Muscle layer of duodenum (tissue), 2 donors: ENCODE results near the gene GHRH.
A peak's percentile ranks its signal among the peaks of the same experiment; 100 is the strongest.

Experiments
- H3K27ac ChIP-seq: one replicate; pipeline ENCODE4 v1.7.0; 2013; ENCODE audit warnings: mild to moderate bottlenecking, low read length
- H3K27me3 ChIP-seq: one replicate; pipeline ENCODE4 v1.7.0; 2013; ENCODE audit warnings: low read depth, mild to moderate bottlenecking, control low read depth, low read length
- H3K36me3 ChIP-seq, 2 donors: one replicate each; pipeline ENCODE4 v1.7.0; 2013; ENCODE audit warnings: low read length in 2 of 2, control low read depth in 1 of 2, mild to moderate bottlenecking in 1 of 2; ENCODE audit not compliant: insufficient read depth in 2 of 2, control insufficient read depth in 1 of 2
- H3K4me1 ChIP-seq, 2 donors: one replicate each; pipeline ENCODE4 v1.7.0; 2013; ENCODE audit warnings: low read length in 2 of 2, mild to moderate bottlenecking in 2 of 2, control low read depth in 1 of 2, moderate library complexity in 1 of 2; ENCODE audit not compliant: insufficient read depth in 2 of 2, control insufficient read depth in 1 of 2
- H3K4me3 ChIP-seq, 2 donors: one replicate each; pipeline ENCODE4 v1.7.0; 2013; ENCODE audit warnings: low read length in 2 of 2, low read depth in 1 of 2, mild to moderate bottlenecking in 1 of 2
- H3K9me3 ChIP-seq, 2 donors: one replicate each; pipeline ENCODE4 v1.7.0; 2013; ENCODE audit warnings: low read length in 2 of 2, control low read depth in 1 of 2, mild to moderate bottlenecking in 1 of 2; ENCODE audit not compliant: control insufficient read depth in 1 of 2
- donor health status: healthy.

The GHRH gene

GRCh38 chr20:37299718-37300528 lies 38.3 kb upstream of the GHRH start:
- H3K9me3 ChIP-seq, result no peaks in the 10 kb centered on the region
- no peak overlapping the region for H3K4me3 ChIP-seq
- no peak overlapping the region for H3K27ac ChIP-seq
- peaks cover 13 to 20% of the 10 kb centered on the region in 2 donors for H3K36me3 ChIP-seq
- peaks cover 22 to 38% of the 10 kb centered on the region in 2 donors for H3K4me1 ChIP-seq
- no peaks in the 10 kb centered on the region for H3K27me3 ChIP-seq

DNA sequence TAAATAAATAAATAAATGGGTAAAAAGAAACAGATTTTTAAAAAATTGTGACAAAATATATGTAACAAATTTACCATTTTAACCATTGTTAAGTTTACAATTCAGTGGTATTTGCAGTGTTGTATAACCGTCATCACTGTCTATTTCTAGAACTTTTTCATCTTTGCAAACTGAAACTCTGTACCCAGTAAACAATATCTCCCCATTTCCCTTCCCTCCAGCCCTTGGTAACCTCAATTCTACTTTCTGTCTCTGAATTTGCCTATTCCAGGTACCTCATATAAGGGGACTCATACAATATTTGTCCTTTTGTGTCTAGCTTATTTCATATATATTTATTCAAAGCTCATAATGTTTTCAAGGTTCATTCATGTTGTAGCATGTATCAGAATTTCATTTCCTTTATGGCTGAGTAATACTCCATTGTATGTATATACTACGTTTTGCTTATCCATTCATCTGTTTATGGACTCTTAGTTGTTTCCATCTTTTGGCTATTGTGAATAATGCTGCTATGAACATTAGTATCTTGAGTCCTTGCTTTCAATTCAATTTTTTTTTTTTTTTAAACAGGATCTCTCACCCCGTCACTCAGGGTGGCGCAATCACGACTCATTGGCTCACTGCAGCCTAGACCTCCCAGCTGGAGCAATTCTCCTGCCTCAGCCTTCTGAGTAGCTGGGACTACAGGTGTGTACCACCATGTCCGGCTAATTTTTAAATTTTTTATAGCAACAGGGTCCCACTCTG lies 36.8 kb upstream of the GHRH start:
- H3K27me3 ChIP-seq, result no peaks in the 10 kb centered on the region
- peaks cover 13 to 16% of the 10 kb centered on the region in 2 donors for H3K36me3 ChIP-seq
- H3K4me3 ChIP-seq, result no peak overlapping the region
- no peak overlapping the region for H3K27ac ChIP-seq
- H3K9me3 ChIP-seq, result no peaks in the 10 kb centered on the region
- H3K4me1 ChIP-seq, result peaks cover 31 to 50% of the 10 kb centered on the region in 2 donors

- H3K4me1 ChIP-seq, result peaks cover 31 to 50% of the 10 kb centered on the region in 2 donors
- H3K9me3 ChIP-seq, result no peaks in the 10 kb centered on the region
- H3K27ac ChIP-seq, result peak overlapping the region; percentile 88
- peaks cover 11 to 14% of the 10 kb centered on the region in 2 donors for H3K36me3 ChIP-seq
- no peaks in the 10 kb centered on the region for H3K27me3 ChIP-seq
- H3K4me3 ChIP-seq, result no peak overlapping the region
These were observed 35.6 kb upstream of the GHRH start for GRCh38 chr20:37297066-37297736.

- Histone ChIP-seq H3K4me3 (no peak overlapping the region), H3K9me3 (no peaks in the 10 kb centered on the region), H3K36me3 (peaks cover 2 to 6% of the 10 kb centered on the region in 2 donors), H3K4me1 (peaks cover 31 to 50% of the 10 kb centered on the region in 2 donors), H3K27me3 (no peaks in the 10 kb centered on the region), H3K27ac (peak overlapping the region; percentile 88)
These were observed 34.8 kb upstream of the GHRH start for GRCh38 chr20:37296371-37296770.

DNA sequence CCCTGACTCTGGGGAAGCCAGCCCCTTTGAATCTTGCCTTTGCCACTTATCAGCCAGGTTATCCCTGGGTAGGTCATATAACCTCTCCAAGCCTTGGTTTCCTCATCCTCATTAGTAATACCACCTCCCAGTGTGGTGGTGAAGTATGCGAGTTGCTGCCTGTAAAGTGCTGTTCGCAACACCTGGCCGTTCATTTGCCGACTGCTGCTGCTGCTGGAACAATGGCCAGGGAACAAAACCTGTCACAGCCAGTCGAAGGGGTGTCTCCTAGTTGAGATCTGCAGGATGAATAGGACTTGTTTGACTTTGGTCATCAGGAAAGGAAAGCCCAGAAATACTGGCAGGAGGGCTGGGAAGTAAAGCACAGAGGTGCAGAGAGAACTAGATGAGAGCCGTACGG lies 34.0 kb upstream of the GHRH start:
- no peaks in the 10 kb centered on the region for H3K9me3 ChIP-seq
- peaks cover 0 to 2% of the 10 kb centered on the region in 2 donors for H3K36me3 ChIP-seq
- H3K27me3 ChIP-seq, result no peaks in the 10 kb centered on the region
- H3K27ac ChIP-seq, result peak overlapping the region; percentile 88
- H3K4me3 ChIP-seq, result no peak overlapping the region
- H3K4me1 ChIP-seq, result peaks cover 31 to 53% of the 10 kb centered on the region in 2 donors

GRCh38 chr20:37295001-37295400 lies 33.4 kb upstream of the GHRH start:
- no peak overlapping the region for H3K4me3 ChIP-seq
- no peaks in the 10 kb centered on the region for H3K27me3 ChIP-seq
- H3K36me3 ChIP-seq, result peaks cover 0 to 2% of the 10 kb centered on the region in 2 donors
- peaks cover 31 to 58% of the 10 kb centered on the region in 2 donors for H3K4me1 ChIP-seq
- H3K9me3 ChIP-seq, result no peaks in the 10 kb centered on the region
- peak overlapping the region; percentile 88 for H3K27ac ChIP-seq

DNA sequence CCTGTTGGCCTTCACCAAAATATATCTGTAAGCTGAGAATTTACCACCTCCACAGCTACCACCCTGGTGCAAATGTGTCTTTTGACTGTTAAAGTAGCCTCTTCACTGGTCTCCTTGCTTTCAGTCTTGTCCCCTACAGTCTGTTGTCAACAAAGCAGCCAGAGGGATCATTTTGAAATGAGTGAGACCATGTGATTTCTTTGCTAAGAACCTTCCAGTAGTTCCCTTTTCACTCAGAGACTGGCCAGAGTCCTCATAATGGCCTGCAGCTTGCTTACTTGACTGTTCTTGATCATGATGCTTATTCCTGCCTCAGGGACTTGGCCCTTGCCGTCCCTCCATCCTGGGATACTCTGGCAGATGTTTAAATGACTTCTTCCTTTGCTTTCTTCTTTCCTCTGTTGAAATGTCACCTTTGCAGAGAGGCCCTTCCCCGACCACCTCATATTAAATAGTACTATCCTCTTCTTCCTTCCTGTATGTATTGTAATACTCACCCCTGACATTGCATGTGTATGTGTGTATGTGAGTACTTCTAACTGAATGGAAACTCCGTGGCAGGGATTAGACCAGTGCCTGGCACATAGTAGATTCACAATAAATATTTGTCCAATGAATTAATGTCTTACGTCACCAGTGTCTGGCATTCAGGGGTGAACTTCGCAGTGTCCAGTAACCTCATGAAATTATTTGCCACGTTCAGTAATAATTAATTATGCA lies 32.8 kb upstream of the GHRH start:
- H3K4me3 ChIP-seq, result peak overlapping the region in 1 of 2 donors; percentile 4
- peak overlapping the region; percentile 88 for H3K27ac ChIP-seq
- H3K9me3 ChIP-seq, result no peaks in the 10 kb centered on the region
- H3K4me1 ChIP-seq, result peaks cover 31 to 52% of the 10 kb centered on the region in 2 donors
- H3K36me3 ChIP-seq, result peaks cover 0 to 2% of the 10 kb centered on the region in 2 donors
- H3K27me3 ChIP-seq, result no peaks in the 10 kb centered on the region

- Histone ChIP-seq H3K36me3 (peaks cover 0 to 2% of the 10 kb centered on the region in 2 donors), H3K4me1 (peaks cover 31 to 45% of the 10 kb centered on the region in 2 donors), H3K9me3 (no peaks in the 10 kb centered on the region), H3K27me3 (no peaks in the 10 kb centered on the region), H3K27ac (peak overlapping the region; percentile 88), H3K4me3 (no peak overlapping the region)
These were observed 31.8 kb upstream of the GHRH start for GRCh38 chr20:37293301-37293943.

DNA sequence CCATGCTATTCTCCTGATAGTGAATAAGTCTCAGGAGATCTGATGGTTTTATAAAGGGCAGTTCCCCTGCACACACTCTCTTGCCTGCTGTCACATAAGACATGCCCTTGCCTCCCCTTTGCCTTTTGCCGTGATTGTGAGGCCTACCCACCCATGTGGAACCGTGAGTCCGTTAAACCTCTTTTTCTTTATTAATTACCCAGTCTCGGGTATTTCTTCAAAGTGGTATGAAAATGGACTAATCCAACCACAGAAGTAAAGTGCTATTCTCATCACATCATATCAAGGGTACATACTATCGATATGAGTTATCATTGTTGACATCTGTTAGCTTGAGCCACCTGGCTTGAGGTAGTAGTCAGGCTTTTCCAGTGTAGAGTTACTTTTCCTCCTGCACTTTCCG lies 30.1 kb upstream of the GHRH start:
- H3K27me3 ChIP-seq, result no peaks in the 10 kb centered on the region
- no peak overlapping the region for H3K4me3 ChIP-seq
- H3K9me3 ChIP-seq, result no peaks in the 10 kb centered on the region
- peaks cover 25 to 33% of the 10 kb centered on the region in 2 donors for H3K4me1 ChIP-seq
- H3K36me3 ChIP-seq, result peaks cover 0 to 2% of the 10 kb centered on the region in 2 donors
- H3K27ac ChIP-seq, result no peak overlapping the region

- Histone ChIP-seq H3K9me3 (no peaks in the 10 kb centered on the region), H3K4me3 (peak overlapping the region; percentile 94 to 99), H3K27ac (peak overlapping the region; percentile 95), H3K27me3 (no peaks in the 10 kb centered on the region), H3K4me1 (peaks cover 13 to 24% of the 10 kb centered on the region in 2 donors), H3K36me3 (peaks cover 0 to 2% of the 10 kb centered on the region in 2 donors)
These were observed 28.7 kb upstream of the GHRH start for GRCh38 chr20:37290158-37290810.
